ENCODE measurements around the gene C1QTNF12.

Gene C1QTNF12

GRCh38 chr1:1240822-1241587 is 5.5 kb downstream of the C1QTNF12 start:
- DNase-seq (ENCODE audit: low read depth), result no peak

- no peak for DNase-seq (ENCODE audit: low read depth)
Measured at GRCh38 chr1:1240348-1240732, 6.2 kb downstream of the C1QTNF12 start.

- no peak for DNase-seq (ENCODE audit: low read depth)
Measured at GRCh38 chr1:1239614-1240347, 6.7 kb downstream of the C1QTNF12 start.

GRCh38 chr1:1239227-1239613 is 7.3 kb downstream of the C1QTNF12 start:
- no peak for DNase-seq (ENCODE audit: low read depth)

GRCh38 chr1:1238702-1239178 is 7.8 kb downstream of the C1QTNF12 start:
- DNase-seq (ENCODE audit: low read depth), result no peak

- no peak for DNase-seq (ENCODE audit: low read depth)
Measured at GRCh38 chr1:1237874-1238701, 8.4 kb downstream of the C1QTNF12 start.

- no peak for DNase-seq (ENCODE audit: low read depth)
Measured at GRCh38 chr1:1236945-1237873, 9.3 kb downstream of the C1QTNF12 start.

- no peak for DNase-seq (ENCODE audit: low read depth)
Measured at GRCh38 chr1:1236176-1236763, 10.3 kb downstream of the C1QTNF12 start.

- no peak for DNase-seq (ENCODE audit: low read depth)
Measured at GRCh38 chr1:1235016-1235744, 11.3 kb downstream of the C1QTNF12 start.

- no peak for DNase-seq (ENCODE audit: low read depth)
Measured at GRCh38 chr1:1234180-1234808, 12.2 kb downstream of the C1QTNF12 start.

GRCh38 chr1:1233567-1233892 is 13.0 kb downstream of the C1QTNF12 start:
- DNase-seq (ENCODE audit: low read depth), result no peak

- DNase-seq (ENCODE audit: low read depth), result no peak
Measured at GRCh38 chr1:1232796-1233566, 13.5 kb downstream of the C1QTNF12 start.

GRCh38 chr1:1232208-1232795 is 14.2 kb downstream of the C1QTNF12 start, which contains the start of gene B3GALT6:
B3GALT6 (plus strand) TSS chr1:1232237; CDS start chr1:1232279, 42 bp downstream.
- no peak for DNase-seq (ENCODE audit: low read depth)

GRCh38 chr1:1231400-1232207 is 14.9 kb downstream of the C1QTNF12 start, which contains the start of gene SDF4:
SDF4 (minus strand) TSS chr1:1232001; CDS start chr1:1228772, 3,229 bp downstream.
- peak; percentile 95 for DNase-seq (ENCODE audit: low read depth)

DNA sequence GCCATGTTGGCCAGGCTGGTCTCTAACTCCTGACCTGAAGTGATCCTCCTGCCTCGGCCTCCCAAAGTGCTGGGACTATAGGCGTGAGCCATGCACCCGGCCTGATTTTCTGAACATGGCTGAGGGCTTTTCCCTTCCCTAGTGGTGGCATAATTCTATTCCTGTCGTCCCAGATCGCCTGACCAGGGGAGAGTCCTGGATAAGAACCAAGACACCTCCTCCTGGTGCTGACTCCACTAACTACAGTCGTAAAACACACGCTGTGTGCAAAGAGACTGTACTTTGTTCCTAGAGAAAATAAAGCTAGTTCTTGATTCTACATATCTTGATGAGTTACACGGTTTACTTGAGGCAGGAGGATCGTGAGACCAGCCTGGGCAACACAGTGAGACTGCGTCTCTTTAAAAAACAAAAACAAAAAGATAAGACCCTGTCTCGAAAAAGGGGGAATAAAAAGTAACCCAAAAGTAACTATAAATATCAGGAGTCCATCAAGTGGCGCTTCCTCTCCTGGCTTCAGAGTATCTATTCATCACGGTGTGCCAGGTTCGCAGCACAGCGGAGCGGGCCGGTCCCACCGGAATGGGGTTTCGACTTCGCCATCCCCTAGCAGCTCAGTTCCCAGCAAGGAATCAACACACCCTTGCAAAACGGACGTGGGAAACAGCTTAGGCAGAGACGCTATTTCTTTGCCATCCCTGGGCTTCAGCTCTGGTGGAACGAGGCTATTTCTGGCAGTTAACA is 15.7 kb downstream of the C1QTNF12 start:
- DNase-seq (ENCODE audit: low read depth), result no peak

GRCh38 chr1:1229770-1230169 is 16.8 kb downstream of the C1QTNF12 start:
- no peak for DNase-seq (ENCODE audit: low read depth)

Data from stimulated activated CD8-positive, alpha-beta memory T cell treated with anti-CD3 and anti-CD28 coated beads, Interleukin-4, amount 100 ng/mL, for 24 hours (primary cell).